Neural cell (in vitro differentiated cells): ENCODE measurements around the gene MTRF1.

Experiments
- CTCF ChIP-seq: fragments of 450-650 bp; IDR thresholded peaks from 2 replicates; pipeline ENCODE4 v1.5.1; 2014; ENCODE audit warnings: antibody characterized with exemption, mild to moderate bottlenecking, moderate library complexity; ENCODE audit not compliant: poor library complexity, severe bottlenecking
- EZH2 ChIP-seq: fragments of 200-600, 300-800 bp; shearing (Covaris generic), sonication (generic); IDR thresholded peaks from 2 replicates; pipeline ENCODE4 v1.6.1; 2014; ENCODE audit warnings: antibody characterized with exemption, low read length, borderline replicate concordance, mild to moderate bottlenecking; ENCODE audit not compliant: insufficient read depth, poor library complexity, severe bottlenecking
- RAD21 ChIP-seq: fragments of 450-650 bp; conservative IDR thresholded peaks from 2 replicates; pipeline ENCODE4 v1.6.1; 2014; ENCODE audit warnings: antibody characterized with exemption, mild to moderate bottlenecking, moderate library complexity
- REST ChIP-seq: IDR thresholded peaks from 2 replicates; pipeline ENCODE4 v1.6.1; 2012; ENCODE audit warnings: borderline replicate concordance

DNA sequence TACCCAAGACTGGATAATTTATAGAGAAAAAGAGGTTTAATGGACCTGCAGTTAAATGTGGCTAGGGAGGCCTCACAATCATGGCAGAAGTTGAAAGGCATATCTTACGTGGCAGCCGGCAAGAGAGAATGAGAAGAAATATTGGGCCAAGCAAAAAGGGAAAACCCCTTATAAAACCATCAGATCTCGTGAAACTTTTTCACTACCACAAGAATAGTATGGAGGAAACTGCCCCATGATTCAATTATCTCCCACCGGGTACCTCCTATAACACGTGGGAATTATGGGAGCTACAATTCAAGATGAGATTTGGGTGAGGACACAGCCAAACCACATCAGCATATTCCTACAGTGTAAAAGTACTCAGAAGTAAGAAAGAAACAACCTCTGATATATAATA lies 64.3 kb downstream of the MTRF1 start:
- TF ChIP-seq CTCF = no peak
- no peak for TF ChIP-seq REST
- TF ChIP-seq RAD21 = no peak
- no peak for TF ChIP-seq EZH2
